Measurements from ENCODE around the gene PRRG3.
"Not testable (repeated sequence)": the region's sequence is repeated elsewhere in the genome, so short reads cannot be mapped to it uniquely, and the experiment has no call there.

Gene PRRG3

DNA sequence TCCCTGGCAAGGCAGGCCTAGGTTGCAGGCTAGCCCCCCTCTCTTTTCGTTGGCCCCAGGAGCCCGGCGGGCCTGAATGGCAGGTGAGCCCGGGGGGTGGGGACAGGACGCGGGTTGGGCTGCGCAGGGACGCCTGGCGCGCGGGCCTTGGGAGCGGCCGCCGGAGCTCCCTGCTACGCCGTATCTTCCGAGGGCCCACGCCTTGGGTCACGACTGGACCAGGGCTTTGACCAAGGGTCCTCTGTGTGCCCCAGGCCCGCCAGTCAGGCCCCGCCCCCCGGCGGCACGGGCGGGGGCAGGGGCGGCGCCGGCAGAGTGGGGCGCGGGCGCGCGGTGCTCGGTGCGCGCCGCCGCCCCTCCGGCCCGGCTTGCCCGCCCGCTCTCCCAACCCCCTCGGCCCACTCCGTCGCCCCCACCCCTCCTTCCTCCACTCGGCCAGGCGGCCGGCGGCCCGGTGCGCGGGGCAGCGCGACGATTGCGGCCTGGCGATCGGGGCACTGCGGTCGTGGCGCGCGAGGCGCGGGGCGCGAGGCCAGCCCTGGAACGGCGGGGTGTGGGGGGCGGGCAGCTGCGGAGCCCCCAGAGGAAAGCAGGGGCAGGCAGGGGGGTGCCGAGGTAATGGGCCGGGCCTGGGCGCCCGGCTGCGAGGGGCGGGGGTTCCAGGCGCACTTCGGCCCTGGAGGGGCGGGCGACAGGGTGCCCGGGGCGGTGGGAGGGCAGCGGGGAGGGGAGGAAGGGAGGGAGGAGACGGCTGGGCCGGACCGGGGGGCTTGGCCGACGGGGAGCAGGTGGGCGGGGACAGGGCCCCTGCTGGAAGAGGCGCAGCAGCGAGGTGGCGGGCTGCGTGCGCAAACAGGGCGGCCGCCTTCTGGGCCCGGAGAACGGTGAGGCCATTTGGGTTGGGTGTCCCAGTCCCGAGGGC lies at the start of gene PRRG3:
PRRG3 (plus strand) TSS at position 798 of the 922 bp plus-strand sequence. CDS start 3,357 bp downstream, outside the sequence.
- no peaks in the 10 kb centered on the region for H3K27me3 ChIP-seq (ENCODE audit: low read depth)
- in situ Hi-C loops (cut with MboI; ENCODE audit: low sequenced_read_pairs) = loop anchor here (25.0 kb wide), 2 partner anchors 333 to 933 kb away; no protein-coding TSS in a partner anchor
- H3K36me3 ChIP-seq (replicated peaks) = no peaks in the 10 kb centered on the region
- no peaks in the 10 kb centered on the region for H3K9me3 ChIP-seq
- H3K4me3 ChIP-seq = no peak within 1 kb of the TSS
- no peak for DNase-seq (ENCODE audit: low spot score in 2 of 2)
- no peaks in the 10 kb centered on the region for H3K4me1 ChIP-seq

DNA sequence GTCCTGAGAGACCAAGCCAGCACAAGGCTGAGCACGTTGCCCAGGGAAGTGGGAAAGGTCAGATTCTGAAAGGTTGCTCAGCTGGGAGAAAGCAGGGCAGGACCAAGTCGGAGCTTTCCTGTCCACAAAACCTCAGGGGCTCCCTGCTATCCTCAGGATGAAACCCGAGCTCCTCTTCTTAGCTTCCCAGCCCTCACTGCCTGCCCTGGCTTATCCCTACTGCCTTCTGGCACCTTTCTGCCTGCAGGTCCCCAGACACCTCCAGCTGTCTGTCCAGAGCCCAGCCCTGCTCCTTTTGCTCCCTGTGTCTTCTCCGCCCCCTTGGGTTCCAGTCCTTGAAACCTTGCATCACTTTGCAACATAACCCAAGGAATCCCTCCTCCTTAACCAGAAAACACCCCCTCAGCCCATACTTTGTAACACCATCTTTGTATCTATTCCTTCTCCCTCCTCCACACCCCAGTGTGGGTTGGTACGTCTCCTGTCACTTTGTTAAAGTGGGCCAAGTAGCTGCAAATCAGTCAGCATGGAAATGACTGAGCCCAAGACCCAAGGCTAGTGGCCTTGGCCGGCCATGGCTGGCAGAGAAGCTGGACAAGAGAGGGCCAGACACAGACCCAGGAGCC lies 20.0 kb upstream of the PRRG3 start:
- Histone ChIP-seq H3K4me1 (no peaks in the 10 kb centered on the region), H3K36me3 (replicated peaks) (no peaks in the 10 kb centered on the region), H3K27me3 (ENCODE audit: low read depth) (no peaks in the 10 kb centered on the region), H3K4me3 (no peak overlapping the region), H3K9me3 (no peaks in the 10 kb centered on the region)
- in situ Hi-C loops (cut with MboI; ENCODE audit: low sequenced_read_pairs) = loop anchor here (25.0 kb wide), 2 partner anchors 313 to 913 kb away; no protein-coding TSS in a partner anchor
- no peak for DNase-seq (ENCODE audit: low spot score in 2 of 2)

DNA sequence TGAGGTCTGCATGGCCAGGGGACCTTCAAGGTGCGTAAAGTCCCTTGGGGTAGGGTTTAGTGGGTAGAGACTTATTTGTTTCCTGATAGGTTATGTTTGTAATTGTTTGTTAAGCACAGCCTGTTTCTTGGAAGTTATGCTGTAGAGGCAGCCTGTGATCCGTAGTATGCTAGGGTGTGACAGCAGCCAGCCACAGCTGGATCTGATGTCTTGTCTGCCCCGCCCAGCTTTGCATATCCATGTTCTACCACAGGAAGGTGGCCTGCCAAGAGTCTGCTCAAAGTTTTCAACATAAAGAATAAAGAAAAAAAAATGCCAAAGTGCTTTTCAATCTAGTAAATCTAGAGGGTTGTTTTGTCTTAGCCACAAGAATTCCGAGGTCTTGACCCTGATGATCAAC lies 19.1 kb upstream of the PRRG3 start:
- no peaks in the 10 kb centered on the region for H3K4me1 ChIP-seq
- in situ Hi-C loops (cut with MboI; ENCODE audit: low sequenced_read_pairs) = loop anchor here (25.0 kb wide), 2 partner anchors 314 to 914 kb away; no protein-coding TSS in a partner anchor
- DNase-seq (ENCODE audit: low spot score in 2 of 2) = no peak
- H3K36me3 ChIP-seq (replicated peaks) = no peaks in the 10 kb centered on the region
- no peak overlapping the region for H3K4me3 ChIP-seq
- H3K9me3 ChIP-seq = no peaks in the 10 kb centered on the region
- no peaks in the 10 kb centered on the region for H3K27me3 ChIP-seq (ENCODE audit: low read depth)

DNA sequence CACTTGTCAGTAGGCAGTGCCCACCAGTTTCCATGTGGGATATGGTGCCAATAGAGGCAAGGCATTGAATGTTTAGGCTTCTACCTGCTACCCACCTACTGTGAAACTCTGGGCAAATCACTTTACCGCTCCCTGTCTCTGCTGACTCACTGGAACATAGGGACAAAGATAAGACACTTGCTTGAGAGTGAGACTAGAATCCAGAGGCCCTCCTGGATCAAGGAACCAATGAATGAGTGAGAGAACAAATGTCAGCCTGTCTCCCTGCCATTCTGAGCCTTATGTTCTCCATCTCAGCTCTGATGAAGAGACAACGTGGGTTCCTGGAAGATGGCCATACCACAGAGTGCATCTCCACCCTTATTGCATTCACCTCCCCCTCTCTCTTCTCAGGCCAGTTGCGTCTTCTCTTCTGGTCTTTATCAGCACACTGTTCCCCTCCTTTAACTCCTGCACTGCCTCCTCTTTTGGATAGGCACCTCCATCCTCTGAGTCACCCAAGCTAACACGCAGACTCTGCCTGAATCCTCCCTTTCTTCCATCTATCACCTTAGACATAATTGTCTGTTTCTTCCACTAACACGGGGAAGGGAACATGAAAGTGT lies 15.4 kb upstream of the PRRG3 start:
- Histone ChIP-seq H3K36me3 (replicated peaks) (no peaks in the 10 kb centered on the region), H3K4me1 (no peaks in the 10 kb centered on the region), H3K4me3 (no peak overlapping the region), H3K27me3 (ENCODE audit: low read depth) (no peaks in the 10 kb centered on the region), H3K9me3 (no peaks in the 10 kb centered on the region)
- in situ Hi-C loops (cut with MboI; ENCODE audit: low sequenced_read_pairs) = loop anchor here (5.0 to 25.0 kb wide), 3 partner anchors 318 to 918 kb away; no protein-coding TSS in a partner anchor
- DNase-seq (ENCODE audit: low spot score in 2 of 2) = no peak

DNA sequence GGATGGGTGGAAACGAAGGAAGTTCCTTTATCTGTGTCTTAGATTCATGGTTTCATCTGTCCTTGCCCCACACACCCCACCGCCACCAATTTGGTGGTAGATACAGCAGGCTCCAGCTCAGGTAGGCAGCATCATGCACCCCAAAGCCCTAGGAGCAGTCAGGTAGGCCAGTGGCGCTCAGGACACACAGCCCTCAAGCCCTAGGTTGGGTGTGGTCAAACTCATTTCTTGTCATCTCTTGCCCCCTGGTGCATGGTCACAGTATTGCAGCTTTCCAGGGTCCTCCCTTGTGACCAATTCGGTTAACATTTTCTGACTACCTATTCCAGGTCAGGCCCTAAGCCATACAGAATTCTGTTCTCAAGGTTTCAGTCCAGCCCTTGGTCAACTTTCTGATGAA lies 14.5 kb upstream of the PRRG3 start:
- in situ Hi-C loops (cut with MboI; ENCODE audit: low sequenced_read_pairs) = loop anchor here (5.0 to 25.0 kb wide), 3 partner anchors 319 to 919 kb away; no protein-coding TSS in a partner anchor
- H3K9me3 ChIP-seq = no peaks in the 10 kb centered on the region
- no peaks in the 10 kb centered on the region for H3K36me3 ChIP-seq (replicated peaks)
- no peak overlapping the region for H3K4me3 ChIP-seq
- no peaks in the 10 kb centered on the region for H3K4me1 ChIP-seq
- no peaks in the 10 kb centered on the region for H3K27me3 ChIP-seq (ENCODE audit: low read depth)
- DNase-seq (ENCODE audit: low spot score in 2 of 2) = peak; percentile 17 to 87

DNA sequence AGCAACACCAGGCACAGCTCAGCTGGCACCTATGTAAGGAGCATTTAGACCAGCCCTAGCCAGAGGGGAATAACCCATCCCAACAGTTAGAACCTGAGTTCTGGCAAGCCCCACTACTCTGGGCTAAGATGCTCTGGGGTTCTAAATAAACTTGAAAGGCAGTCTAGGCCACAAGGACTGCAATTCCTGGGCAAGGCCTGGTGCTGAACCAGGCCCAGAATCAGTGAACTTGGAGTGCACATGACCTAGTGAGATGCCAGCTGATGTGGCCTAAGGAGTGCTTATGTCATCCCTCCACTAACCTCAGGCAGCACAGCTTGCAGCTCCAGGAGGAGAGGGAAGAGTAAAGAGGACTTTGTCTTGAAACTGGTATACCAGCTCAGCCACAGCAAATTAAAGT lies 7.6 kb upstream of the PRRG3 start:
- DNase-seq (ENCODE audit: low spot score in 2 of 2) = no peak
- Histone ChIP-seq H3K4me1 (no peaks in the 10 kb centered on the region), H3K4me3 (no peak overlapping the region), H3K27me3 (ENCODE audit: low read depth) (no peaks in the 10 kb centered on the region), H3K36me3 (replicated peaks) (no peaks in the 10 kb centered on the region), H3K9me3 (no peaks in the 10 kb centered on the region)
- in situ Hi-C loops (cut with MboI; ENCODE audit: low sequenced_read_pairs) = loop anchor here (25.0 kb wide), 2 partner anchors 325 to 925 kb away; no protein-coding TSS in a partner anchor

DNA sequence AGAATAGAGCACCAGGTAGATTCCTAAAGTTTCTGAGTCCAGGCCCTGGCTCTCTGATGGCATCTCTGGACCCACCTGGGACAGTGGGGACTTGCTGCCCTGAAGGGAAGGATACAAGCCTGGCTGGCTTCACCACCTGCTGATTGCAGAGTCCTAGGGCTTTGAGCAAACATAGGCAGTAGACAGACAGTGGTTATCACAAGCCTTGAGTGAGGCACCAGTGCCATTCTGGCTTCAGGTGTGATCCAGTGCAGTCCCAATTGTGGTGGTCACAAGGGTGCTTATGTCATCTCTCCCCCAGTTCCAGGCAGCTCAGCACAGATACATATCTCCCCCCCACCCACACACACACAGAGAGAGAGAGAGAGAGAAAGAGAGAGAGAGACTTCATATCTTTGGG lies 6.6 kb upstream of the PRRG3 start:
- H3K4me3 ChIP-seq = no peak overlapping the region
- H3K4me1 ChIP-seq = no peaks in the 10 kb centered on the region
- H3K9me3 ChIP-seq = no peaks in the 10 kb centered on the region
- DNase-seq (ENCODE audit: low spot score in 2 of 2) = no peak
- H3K36me3 ChIP-seq (replicated peaks) = no peaks in the 10 kb centered on the region
- in situ Hi-C loops (cut with MboI; ENCODE audit: low sequenced_read_pairs) = loop anchor here (25.0 kb wide), 2 partner anchors 326 to 926 kb away; no protein-coding TSS in a partner anchor
- no peaks in the 10 kb centered on the region for H3K27me3 ChIP-seq (ENCODE audit: low read depth)

DNA sequence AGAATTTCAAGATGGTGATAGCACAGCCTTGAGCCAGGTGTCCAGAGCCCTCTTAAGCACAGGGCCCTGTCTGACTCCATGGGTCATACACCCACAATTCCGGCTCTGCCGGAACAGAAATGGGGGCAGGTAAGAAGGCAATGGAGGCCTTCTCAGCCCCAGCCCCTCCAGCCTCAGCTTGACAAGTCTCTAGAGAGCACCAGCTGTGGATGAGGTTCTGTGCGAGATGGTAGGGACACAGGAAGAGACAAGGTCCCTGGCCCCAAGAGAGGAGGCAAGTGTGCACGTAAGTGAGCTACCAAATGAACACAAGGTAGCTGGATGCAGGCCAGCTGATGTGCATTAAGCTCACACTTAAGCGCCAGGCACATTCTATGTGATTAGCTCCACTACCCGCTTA lies 2.4 kb upstream of the PRRG3 start:
- Histone ChIP-seq H3K36me3 (replicated peaks) (no peaks in the 10 kb centered on the region), H3K4me1 (no peaks in the 10 kb centered on the region), H3K27me3 (ENCODE audit: low read depth) (no peaks in the 10 kb centered on the region), H3K9me3 (no peaks in the 10 kb centered on the region), H3K4me3 (no peak overlapping the region)
- in situ Hi-C loops (cut with MboI; ENCODE audit: low sequenced_read_pairs) = loop anchor here (25.0 kb wide), 2 partner anchors 331 to 931 kb away; no protein-coding TSS in a partner anchor
- DNase-seq (ENCODE audit: low spot score in 2 of 2) = no peak

DNA sequence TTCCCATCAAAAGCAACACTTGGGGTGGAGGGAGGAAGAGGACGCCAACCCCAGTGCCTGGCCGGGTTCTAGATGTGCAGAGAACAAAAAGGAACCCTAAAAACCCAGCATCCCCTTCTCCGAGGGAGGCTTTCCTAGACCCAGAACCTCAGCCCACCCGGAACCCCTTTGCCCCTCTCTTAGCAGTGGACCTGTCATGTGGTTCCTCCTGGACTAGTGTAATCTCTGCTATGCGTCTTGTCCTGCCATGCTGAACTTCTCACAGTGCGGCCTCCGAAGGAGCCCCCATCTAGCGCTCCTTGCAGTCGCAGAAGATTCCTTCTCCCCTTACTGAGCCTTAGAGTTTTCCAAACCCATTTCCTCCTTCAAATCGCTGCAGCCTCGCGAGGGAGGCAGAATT lies 1.1 kb upstream of the PRRG3 start:
- Histone ChIP-seq H3K9me3 (no peaks in the 10 kb centered on the region), H3K4me1 (no peaks in the 10 kb centered on the region), H3K27me3 (ENCODE audit: low read depth) (no peaks in the 10 kb centered on the region), H3K36me3 (replicated peaks) (no peaks in the 10 kb centered on the region), H3K4me3 (no peak overlapping the region)
- DNase-seq (ENCODE audit: low spot score in 2 of 2) = no peak
- in situ Hi-C loops (cut with MboI; ENCODE audit: low sequenced_read_pairs) = loop anchor here (25.0 kb wide), 2 partner anchors 332 to 932 kb away; no protein-coding TSS in a partner anchor

DNA sequence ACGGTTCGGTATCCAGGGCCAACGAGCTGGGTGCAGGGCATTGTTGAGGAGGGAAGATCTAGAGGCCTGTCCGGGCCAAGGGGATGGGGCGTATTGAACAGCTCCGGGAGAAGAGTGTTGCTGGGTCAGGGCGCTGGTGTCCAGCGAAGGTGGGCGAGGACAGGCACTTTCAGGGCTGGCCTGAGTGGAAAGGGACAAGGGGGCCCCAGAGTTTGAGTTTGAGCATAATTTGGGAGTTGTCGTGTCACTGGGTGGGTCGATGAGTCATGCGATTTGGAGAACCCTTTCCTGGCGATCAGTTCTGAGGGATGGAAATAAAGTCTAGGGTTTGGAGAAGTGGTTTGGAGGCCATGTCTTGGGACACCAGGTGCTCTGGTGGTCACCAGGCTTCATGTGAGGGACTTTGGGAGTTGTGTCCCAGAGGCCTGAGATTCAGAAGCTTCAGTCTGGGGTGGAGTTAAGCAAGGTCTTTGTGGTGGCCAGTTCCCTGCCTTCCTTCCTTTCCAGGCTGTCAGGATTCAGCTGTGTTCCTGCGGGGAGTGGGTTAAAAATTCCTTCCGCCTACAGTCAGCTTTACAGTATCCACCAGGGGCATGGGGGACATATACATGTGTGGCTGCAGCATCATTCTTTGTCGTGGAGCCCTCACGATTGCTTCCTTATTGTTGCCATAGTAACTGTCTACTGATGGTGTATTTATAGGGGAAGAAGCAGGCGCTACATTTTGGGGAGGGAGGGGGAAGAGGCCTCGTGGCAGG lies 504 bp downstream of the PRRG3 start:
- no peak for DNase-seq (ENCODE audit: low spot score in 2 of 2)
- in situ Hi-C loops (cut with MboI; ENCODE audit: low sequenced_read_pairs) = loop anchor here (25.0 kb wide), 2 partner anchors 333 to 933 kb away; no protein-coding TSS in a partner anchor
- no peaks in the 10 kb centered on the region for H3K9me3 ChIP-seq

DNA sequence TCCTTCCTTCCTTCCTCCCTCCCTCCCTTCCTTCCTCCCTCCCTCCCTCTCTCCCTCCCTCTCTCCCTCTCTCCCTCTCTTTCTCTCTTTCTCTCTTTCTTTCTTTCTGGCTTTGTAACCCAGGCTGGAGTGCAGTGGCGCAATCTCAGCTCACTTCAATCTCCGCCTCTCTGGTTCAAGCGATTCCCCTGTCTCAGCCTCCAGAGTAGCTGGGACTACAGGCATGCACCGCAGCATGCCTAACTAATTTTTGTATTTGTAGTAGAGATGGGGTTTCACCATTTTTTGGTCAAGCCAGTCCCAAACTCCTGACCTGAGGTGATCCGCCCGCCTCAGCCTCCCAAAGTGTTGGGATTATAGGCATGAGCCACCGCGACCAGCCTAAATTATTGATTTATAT lies 1.8 kb downstream of the PRRG3 start:
- not testable (repeated sequence) for H3K27me3 ChIP-seq (ENCODE audit: low read depth); H3K36me3 ChIP-seq (replicated peaks); H3K4me3 ChIP-seq; DNase-seq (ENCODE audit: low spot score in 2 of 2); H3K4me1 ChIP-seq; H3K9me3 ChIP-seq
- in situ Hi-C loops (cut with MboI; ENCODE audit: low sequenced_read_pairs) = loop anchor here (25.0 kb wide), 2 partner anchors 335 to 935 kb away; no protein-coding TSS in a partner anchor

More for the DNA sequence above, 504 bp downstream of the PRRG3 start:
- H3K4me3 ChIP-seq = no peak overlapping the region
- no peaks in the 10 kb centered on the region for H3K27me3 ChIP-seq (ENCODE audit: low read depth)
- H3K4me1 ChIP-seq = no peaks in the 10 kb centered on the region
- H3K36me3 ChIP-seq (replicated peaks) = no peaks in the 10 kb centered on the region

DNA sequence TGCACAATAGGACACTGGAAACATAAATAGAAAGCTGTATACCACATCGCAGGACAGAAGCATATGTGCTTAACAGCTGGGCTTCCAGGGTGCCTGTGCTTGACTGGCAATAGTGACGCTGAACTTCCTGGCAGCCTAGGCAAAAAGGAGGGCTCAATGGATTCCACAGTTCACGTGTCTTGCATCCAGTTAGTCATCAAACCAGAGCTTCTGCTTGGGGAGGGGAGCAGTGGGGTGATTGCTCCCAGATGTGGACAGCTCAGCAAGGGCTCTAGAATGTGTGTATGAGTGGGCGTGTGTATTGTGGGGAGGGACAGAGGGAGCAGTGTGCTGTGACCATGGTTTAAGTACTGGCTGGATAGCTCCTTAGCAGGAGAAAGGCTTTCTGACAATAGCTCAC lies 2.3 kb downstream of the PRRG3 start:
- Histone ChIP-seq H3K36me3 (replicated peaks) (no peaks in the 10 kb centered on the region), H3K9me3 (no peaks in the 10 kb centered on the region), H3K4me3 (no peak overlapping the region), H3K4me1 (no peaks in the 10 kb centered on the region), H3K27me3 (ENCODE audit: low read depth) (no peaks in the 10 kb centered on the region)
- no peak for DNase-seq (ENCODE audit: low spot score in 2 of 2)
- in situ Hi-C loops (cut with MboI; ENCODE audit: low sequenced_read_pairs) = loop anchor here (25.0 kb wide), 2 partner anchors 335 to 935 kb away; no protein-coding TSS in a partner anchor

DNA sequence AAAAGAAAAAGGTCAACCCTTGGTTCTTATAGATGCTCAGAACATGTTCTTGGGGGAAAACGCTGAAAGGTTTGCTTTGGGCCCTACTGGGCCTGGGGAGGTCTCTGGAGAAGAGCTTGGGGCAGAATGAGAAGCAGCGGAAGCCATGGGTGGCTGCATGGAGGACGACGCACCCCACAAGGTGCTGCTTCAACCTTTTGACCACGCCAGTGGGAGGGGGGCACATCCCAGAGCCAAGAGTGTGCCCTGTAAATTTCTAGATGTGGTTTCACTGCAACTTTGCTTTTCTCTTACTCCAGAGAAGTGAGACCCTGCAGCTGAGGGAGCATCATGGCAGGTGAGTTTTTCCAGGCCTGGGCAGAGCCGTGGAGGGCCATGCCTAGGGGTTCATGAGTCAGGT lies 3.2 kb downstream of the PRRG3 start:
- in situ Hi-C loops (cut with MboI; ENCODE audit: low sequenced_read_pairs) = loop anchor here (25.0 kb wide), 2 partner anchors 336 to 936 kb away; no protein-coding TSS in a partner anchor
- no peaks in the 10 kb centered on the region for H3K36me3 ChIP-seq (replicated peaks)
- no peaks in the 10 kb centered on the region for H3K4me1 ChIP-seq
- H3K4me3 ChIP-seq = no peak overlapping the region
- H3K27me3 ChIP-seq (ENCODE audit: low read depth) = no peaks in the 10 kb centered on the region
- no peaks in the 10 kb centered on the region for H3K9me3 ChIP-seq
- no peak for DNase-seq (ENCODE audit: low spot score in 2 of 2)

All from HAP-1 (cell line).